WTC11 (cell line): ENCODE measurements around the gene MRPS15. TPM values are rescaled to one million over a fixed set of nuclear protein-coding genes. Genes with fewer than 3 reads are reported as not detected.

ENCODE experiments used
- ATAC-seq: fragments of 200-7000 bp; cut with Tn5 transposase; 2 replicates; pipeline ENCODE4 v1.10.0; 2021; ENCODE audit warnings: mild to moderate bottlenecking, moderate library complexity
- CTCF ChIA-PET: fragments of 300-600 bp; sonication (Branson Sonifier 250); formaldehyde crosslinking; loops from one replicate; lab custom pipeline; 2021; ENCODE audit warnings: antibody characterized with exemption; lab: Charles Lee
- POLR2A ChIA-PET: fragments of 350-600 bp; sonication (Branson Sonifier 250); formaldehyde crosslinking; loops from one replicate; lab custom pipeline; 2021; ENCODE audit warnings: antibody characterized with exemption; lab: Charles Lee
- DNase-seq: peaks from one replicate; pipeline ENCODE4 v3.0.0; 2021; ENCODE audit warnings: low spot score
- H3K27ac Mint-ChIP-seq: 2 replicates; pipeline ENCODE4 v1.8.0; 2021; ENCODE audit warnings: mixed read lengths
- H3K27me3 Mint-ChIP-seq: 2 replicates; pipeline ENCODE4 v1.8.0; 2021; ENCODE audit warnings: low read depth, mild to moderate bottlenecking, moderate library complexity, mixed read lengths
- H3K36me3 Mint-ChIP-seq: 2 replicates; pipeline ENCODE4 v1.8.0; 2021; ENCODE audit warnings: mixed read lengths
- H3K4me1 Mint-ChIP-seq: 2 replicates; pipeline ENCODE4 v1.8.0; 2022; ENCODE audit warnings: mixed read lengths
- H3K4me3 Mint-ChIP-seq: 2 replicates; pipeline ENCODE4 v1.8.0; 2021; ENCODE audit warnings: mild to moderate bottlenecking, moderate library complexity, mixed read lengths
- H3K9me3 Mint-ChIP-seq: 2 replicates; pipeline ENCODE4 v1.8.0; 2021; ENCODE audit warnings: mixed read lengths
- CREM ChIP-seq: sonication (generic); formaldehyde crosslinking; IDR thresholded peaks from 2 replicates; pipeline ENCODE4 v1.8.1; 2022; ENCODE audit warnings: mild to moderate bottlenecking, missing genetic modification reagents, moderate library complexity
- ELF4 ChIP-seq: sonication (generic); formaldehyde crosslinking; IDR thresholded peaks from 2 replicates; pipeline ENCODE4 v1.8.1; 2022; ENCODE audit warnings: low read depth, mild to moderate bottlenecking, moderate library complexity, missing genetic modification reagents
- EMX1 ChIP-seq: fragments of 250-450 bp; sonication (Bioruptor Pico); IDR thresholded peaks from 2 replicates; pipeline ENCODE4 v1.8.0; 2021; ENCODE audit warnings: mild to moderate bottlenecking
- GRHL2 ChIP-seq: fragments of 250-450 bp; sonication (Bioruptor Pico); IDR thresholded peaks from 2 replicates; pipeline ENCODE4 v1.8.0; 2022; ENCODE audit warnings: mild to moderate bottlenecking, moderate library complexity; ENCODE audit not compliant: insufficient replicate concordance, severe bottlenecking
- MXD4 ChIP-seq: fragments of 250-450 bp; sonication (Bioruptor Pico); IDR thresholded peaks from 2 replicates; pipeline ENCODE4 v1.8.0; 2021; ENCODE audit warnings: mild to moderate bottlenecking, moderate library complexity, borderline replicate concordance
- NFATC4 ChIP-seq: fragments of 250-450 bp; sonication (Bioruptor Pico); IDR thresholded peaks from 2 replicates; pipeline ENCODE4 v1.9.0; 2021; ENCODE audit warnings: mild to moderate bottlenecking
- NR3C1 ChIP-seq: sonication (generic); formaldehyde crosslinking; conservative IDR thresholded peaks from 2 replicates; pipeline ENCODE4 v1.8.1; 2023; ENCODE audit warnings: low read depth, mild to moderate bottlenecking, missing genetic modification reagents
- TP53 ChIP-seq: sonication (generic); formaldehyde crosslinking; IDR thresholded peaks from 2 replicates; pipeline ENCODE4 v1.8.1; 2023; ENCODE audit warnings: mild to moderate bottlenecking, missing genetic modification reagents
- ZNF138 ChIP-seq: sonication (generic); formaldehyde crosslinking; conservative IDR thresholded peaks from 2 replicates; pipeline ENCODE4 v1.8.1; 2022; ENCODE audit warnings: mild to moderate bottlenecking, moderate library complexity, missing genetic modification reagents
- ZNF232 ChIP-seq: sonication (generic); formaldehyde crosslinking; IDR thresholded peaks from 2 replicates; pipeline ENCODE4 v1.8.0; 2022; ENCODE audit warnings: mild to moderate bottlenecking, missing genetic modification reagents
- ZNF396 ChIP-seq: fragments of 250-450 bp; sonication (Bioruptor Pico); IDR thresholded peaks from 2 replicates; pipeline ENCODE4 v1.8.0; 2021; ENCODE audit warnings: mild to moderate bottlenecking, moderate library complexity, borderline replicate concordance
- ZNF671 ChIP-seq: fragments of 250-450 bp; sonication (Bioruptor Pico); IDR thresholded peaks from 2 replicates; pipeline ENCODE4 v1.8.0; 2021; ENCODE audit warnings: mild to moderate bottlenecking
- total RNA-seq: library from RNA; stranded (reverse); gene quantifications from 3 replicates; pipeline ENCODE4 v1.2.3, GENCODE V29; 2021
- TF ChIP-seq, protein P1 (sequence below): sonication (generic); formaldehyde crosslinking; IDR thresholded peaks from 2 replicates; pipeline ENCODE4 v1.8.0; 2023; ENCODE audit warnings: missing genetic modification reagents, mild to moderate bottlenecking, borderline replicate concordance
- TF ChIP-seq, protein P2 (sequence below): sonication (generic); formaldehyde crosslinking; IDR thresholded peaks from 2 replicates; pipeline ENCODE4 v1.8.1; 2023; ENCODE audit warnings: mild to moderate bottlenecking, missing genetic modification reagents, moderate library complexity
- TF ChIP-seq, protein P3 (sequence below): sonication (generic); formaldehyde crosslinking; IDR thresholded peaks from 2 replicates; pipeline ENCODE4 v1.8.1; 2022; ENCODE audit warnings: mild to moderate bottlenecking, moderate library complexity, missing genetic modification reagents
- TF ChIP-seq, protein P4 (sequence below): sonication (generic); formaldehyde crosslinking; IDR thresholded peaks from 2 replicates; pipeline ENCODE4 v1.8.1; 2022; ENCODE audit warnings: missing genetic modification reagents, borderline replicate concordance
- TF ChIP-seq, protein P5 (sequence below): sonication (generic); formaldehyde crosslinking; IDR thresholded peaks from 2 replicates; pipeline ENCODE4 v1.8.0; 2022; ENCODE audit warnings: mild to moderate bottlenecking, missing genetic modification reagents
- TF ChIP-seq, protein P6 (sequence below): fragments of 250-450 bp; sonication (Bioruptor Pico); IDR thresholded peaks from 2 replicates; pipeline ENCODE4 v1.9.0; 2021; ENCODE audit warnings: moderate library complexity, mild to moderate bottlenecking, inconsistent platforms, borderline replicate concordance
- TF ChIP-seq, protein P7 (sequence below): sonication (generic); formaldehyde crosslinking; IDR thresholded peaks from 2 replicates; pipeline ENCODE4 v1.8.1; 2022; ENCODE audit warnings: low read depth, missing genetic modification reagents, borderline replicate concordance

Gene MRPS15
- total RNA-seq, 1 experiment from 2014 or later, result 113 TPM

DNA sequence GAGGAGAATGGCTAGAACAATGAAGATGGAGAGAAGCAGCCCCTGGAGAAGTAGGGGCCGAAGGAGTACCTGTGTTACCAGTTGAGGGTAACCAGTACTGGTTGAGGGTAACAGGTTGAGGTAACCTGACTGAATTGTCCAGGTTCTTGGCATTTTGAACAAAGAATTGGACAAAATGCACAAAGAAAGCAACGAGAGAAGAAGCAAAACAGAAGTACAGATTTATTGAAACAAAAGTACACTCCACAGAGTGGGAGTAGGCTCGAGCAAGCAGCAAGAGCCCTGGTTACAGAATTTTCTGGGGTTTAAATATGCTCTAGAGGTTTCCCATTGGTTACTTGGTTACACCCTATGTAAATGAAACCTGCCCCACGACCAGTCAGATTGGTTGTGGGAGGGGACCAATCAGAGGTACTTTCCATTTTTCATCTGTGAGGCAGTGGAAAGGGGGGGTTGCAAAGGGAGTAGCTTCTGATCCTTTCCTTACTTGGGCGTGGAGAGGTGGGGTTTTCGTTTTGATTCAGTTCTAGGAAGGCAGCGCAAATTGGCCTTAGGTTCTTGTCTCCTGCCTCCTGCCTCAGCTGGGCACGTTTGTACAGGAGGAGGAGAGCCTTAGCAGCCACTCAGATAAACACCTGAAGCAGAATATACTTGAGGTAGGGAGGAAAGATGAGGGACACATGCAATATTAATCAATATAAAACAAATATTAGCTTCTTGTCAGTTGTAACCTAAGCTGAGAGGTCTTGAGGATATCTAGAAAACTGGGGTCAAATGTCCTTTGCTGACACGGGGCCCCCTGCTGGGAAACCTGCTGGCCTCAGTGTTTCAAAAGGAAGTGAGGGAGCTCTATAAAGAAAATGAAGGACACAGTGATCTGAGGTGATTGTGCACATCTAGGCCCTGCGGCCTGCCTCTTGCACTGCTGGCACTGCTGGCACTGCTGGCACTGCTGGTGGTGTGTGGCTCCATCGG, 52.2 kb downstream of the MRPS15 start (continued):
- TF ChIP-seq, protein P1, sequence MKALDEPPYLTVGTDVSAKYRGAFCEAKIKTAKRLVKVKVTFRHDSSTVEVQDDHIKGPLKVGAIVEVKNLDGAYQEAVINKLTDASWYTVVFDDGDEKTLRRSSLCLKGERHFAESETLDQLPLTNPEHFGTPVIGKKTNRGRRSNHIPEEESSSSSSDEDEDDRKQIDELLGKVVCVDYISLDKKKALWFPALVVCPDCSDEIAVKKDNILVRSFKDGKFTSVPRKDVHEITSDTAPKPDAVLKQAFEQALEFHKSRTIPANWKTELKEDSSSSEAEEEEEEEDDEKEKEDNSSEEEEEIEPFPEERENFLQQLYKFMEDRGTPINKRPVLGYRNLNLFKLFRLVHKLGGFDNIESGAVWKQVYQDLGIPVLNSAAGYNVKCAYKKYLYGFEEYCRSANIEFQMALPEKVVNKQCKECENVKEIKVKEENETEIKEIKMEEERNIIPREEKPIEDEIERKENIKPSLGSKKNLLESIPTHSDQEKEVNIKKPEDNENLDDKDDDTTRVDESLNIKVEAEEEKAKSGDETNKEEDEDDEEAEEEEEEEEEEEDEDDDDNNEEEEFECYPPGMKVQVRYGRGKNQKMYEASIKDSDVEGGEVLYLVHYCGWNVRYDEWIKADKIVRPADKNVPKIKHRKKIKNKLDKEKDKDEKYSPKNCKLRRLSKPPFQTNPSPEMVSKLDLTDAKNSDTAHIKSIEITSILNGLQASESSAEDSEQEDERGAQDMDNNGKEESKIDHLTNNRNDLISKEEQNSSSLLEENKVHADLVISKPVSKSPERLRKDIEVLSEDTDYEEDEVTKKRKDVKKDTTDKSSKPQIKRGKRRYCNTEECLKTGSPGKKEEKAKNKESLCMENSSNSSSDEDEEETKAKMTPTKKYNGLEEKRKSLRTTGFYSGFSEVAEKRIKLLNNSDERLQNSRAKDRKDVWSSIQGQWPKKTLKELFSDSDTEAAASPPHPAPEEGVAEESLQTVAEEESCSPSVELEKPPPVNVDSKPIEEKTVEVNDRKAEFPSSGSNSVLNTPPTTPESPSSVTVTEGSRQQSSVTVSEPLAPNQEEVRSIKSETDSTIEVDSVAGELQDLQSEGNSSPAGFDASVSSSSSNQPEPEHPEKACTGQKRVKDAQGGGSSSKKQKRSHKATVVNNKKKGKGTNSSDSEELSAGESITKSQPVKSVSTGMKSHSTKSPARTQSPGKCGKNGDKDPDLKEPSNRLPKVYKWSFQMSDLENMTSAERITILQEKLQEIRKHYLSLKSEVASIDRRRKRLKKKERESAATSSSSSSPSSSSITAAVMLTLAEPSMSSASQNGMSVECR, result no peak
- TF ChIP-seq CREM, result no peak
- TF ChIP-seq NR3C1, result no peak
- TF ChIP-seq, protein P2, sequence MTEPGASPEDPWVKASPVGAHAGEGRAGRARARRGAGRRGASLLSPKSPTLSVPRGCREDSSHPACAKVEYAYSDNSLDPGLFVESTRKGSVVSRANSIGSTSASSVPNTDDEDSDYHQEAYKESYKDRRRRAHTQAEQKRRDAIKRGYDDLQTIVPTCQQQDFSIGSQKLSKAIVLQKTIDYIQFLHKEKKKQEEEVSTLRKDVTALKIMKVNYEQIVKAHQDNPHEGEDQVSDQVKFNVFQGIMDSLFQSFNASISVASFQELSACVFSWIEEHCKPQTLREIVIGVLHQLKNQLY (CRISPR knock-in tag), result no peak
- TF ChIP-seq NFATC4 (CRISPR knock-in tag), result no peak
- TF ChIP-seq, all 79 proteins: peak for 0

DNA sequence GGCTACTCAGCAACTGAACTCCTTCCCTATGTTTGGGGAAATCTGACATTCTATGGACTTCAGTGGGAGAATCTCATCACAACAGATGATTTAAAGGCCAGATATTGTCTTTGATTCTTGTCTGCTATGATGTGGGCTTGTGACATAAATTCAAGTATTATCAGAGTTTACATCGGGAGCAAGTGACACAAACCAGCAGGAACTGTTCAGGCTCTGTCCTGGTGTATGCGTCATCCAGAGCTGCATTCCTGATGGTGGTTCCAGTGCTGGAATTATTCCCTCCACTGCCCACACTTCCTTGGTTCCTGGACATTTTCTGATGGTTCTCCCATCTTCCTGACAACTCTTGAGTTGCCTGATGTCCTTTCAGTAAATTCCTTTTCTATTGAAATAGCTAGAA, 55.7 kb downstream of the MRPS15 start:
- no peak for ATAC-seq
- no peak overlapping the region for H3K27ac Mint-ChIP-seq
- H3K4me1 Mint-ChIP-seq, result peaks cover 8% of the 10 kb centered on the region
- TF ChIP-seq ZNF232 (CRISPR knock-in tag) (no peak), ZNF138 (no peak)
- H3K4me3 Mint-ChIP-seq, result no peak overlapping the region
- ChIA-PET CTCF (interaction anchor here (0.6 kb wide), 1 partner anchor 40 kb away, joined by 3 read pairs; no protein-coding TSS in a partner anchor), POLR2A (interaction anchor here (0.6 kb wide), 1 partner anchor 56 kb away, joined by 3 read pairs; the partner anchor contains the start of gene MRPS15)
- DNase-seq, result no peak
- peaks cover 20% of the 10 kb centered on the region for H3K36me3 Mint-ChIP-seq
- H3K27me3 Mint-ChIP-seq, result no peaks in the 10 kb centered on the region
- peaks cover 7% of the 10 kb centered on the region for H3K9me3 Mint-ChIP-seq

DNA sequence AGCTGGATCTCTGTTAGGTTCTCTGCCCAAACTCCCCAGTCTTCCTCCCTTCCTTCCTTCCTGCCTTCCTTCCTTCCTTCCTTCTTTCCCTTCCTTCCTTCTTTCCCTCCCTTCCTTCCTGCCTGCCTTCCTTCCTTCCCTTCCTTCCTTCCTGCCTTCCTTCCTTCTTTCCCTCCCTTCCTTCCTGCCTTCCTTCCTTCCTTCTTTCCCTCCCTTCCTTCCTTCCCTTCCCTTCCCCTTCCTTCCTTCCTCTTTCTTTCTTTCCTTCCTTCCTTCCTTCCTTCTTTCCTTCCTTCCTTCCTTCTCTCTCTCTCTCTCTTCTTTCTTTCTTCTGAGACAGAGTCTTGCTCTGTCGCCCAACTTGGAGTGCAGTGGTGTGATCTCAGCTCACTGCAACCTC, 57.7 kb downstream of the MRPS15 start:
- no peak overlapping the region for H3K4me3 Mint-ChIP-seq
- H3K9me3 Mint-ChIP-seq, result peaks cover 5% of the 10 kb centered on the region
- H3K4me1 Mint-ChIP-seq, result peaks cover 4% of the 10 kb centered on the region; the same call in 1 of the 2 replicates
- POLR2A ChIA-PET, result interaction anchor here (1.0 kb wide), 1 partner anchor 20 kb away, joined by 5 read pairs; no protein-coding TSS in a partner anchor
- no peaks in the 10 kb centered on the region for H3K27me3 Mint-ChIP-seq
- no peak for ATAC-seq
- H3K27ac Mint-ChIP-seq, result peak overlapping the region; percentile 41; the same call in 1 of the 2 replicates
- H3K36me3 Mint-ChIP-seq, result peaks cover 17% of the 10 kb centered on the region
- CTCF ChIA-PET, result no interaction called here
- no peak for DNase-seq
- TF ChIP-seq ZNF671 (CRISPR knock-in tag) (no peak), ZNF396 (CRISPR knock-in tag) (no peak), TP53 (CRISPR knock-in tag) (no peak), EMX1 (no peak), MXD4 (CRISPR knock-in tag) (no peak), ELF4 (CRISPR knock-in tag) (no peak), GRHL2 (CRISPR knock-in tag) (no peak)
- TF ChIP-seq, protein P3, sequence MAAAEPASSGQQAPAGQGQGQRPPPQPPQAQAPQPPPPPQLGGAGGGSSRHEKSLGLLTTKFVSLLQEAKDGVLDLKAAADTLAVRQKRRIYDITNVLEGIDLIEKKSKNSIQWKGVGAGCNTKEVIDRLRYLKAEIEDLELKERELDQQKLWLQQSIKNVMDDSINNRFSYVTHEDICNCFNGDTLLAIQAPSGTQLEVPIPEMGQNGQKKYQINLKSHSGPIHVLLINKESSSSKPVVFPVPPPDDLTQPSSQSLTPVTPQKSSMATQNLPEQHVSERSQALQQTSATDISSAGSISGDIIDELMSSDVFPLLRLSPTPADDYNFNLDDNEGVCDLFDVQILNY (CRISPR knock-in tag), result no peak
- TF ChIP-seq, protein P4, sequence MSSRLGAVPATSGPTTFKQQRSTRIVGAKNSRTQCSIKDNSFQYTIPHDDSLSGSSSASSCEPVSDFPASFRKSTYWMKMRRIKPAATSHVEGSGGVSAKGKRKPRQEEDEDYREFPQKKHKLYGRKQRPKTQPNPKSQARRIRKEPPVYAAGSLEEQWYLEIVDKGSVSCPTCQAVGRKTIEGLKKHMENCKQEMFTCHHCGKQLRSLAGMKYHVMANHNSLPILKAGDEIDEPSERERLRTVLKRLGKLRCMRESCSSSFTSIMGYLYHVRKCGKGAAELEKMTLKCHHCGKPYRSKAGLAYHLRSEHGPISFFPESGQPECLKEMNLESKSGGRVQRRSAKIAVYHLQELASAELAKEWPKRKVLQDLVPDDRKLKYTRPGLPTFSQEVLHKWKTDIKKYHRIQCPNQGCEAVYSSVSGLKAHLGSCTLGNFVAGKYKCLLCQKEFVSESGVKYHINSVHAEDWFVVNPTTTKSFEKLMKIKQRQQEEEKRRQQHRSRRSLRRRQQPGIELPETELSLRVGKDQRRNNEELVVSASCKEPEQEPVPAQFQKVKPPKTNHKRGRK, result no peak
- TF ChIP-seq, protein P5, sequence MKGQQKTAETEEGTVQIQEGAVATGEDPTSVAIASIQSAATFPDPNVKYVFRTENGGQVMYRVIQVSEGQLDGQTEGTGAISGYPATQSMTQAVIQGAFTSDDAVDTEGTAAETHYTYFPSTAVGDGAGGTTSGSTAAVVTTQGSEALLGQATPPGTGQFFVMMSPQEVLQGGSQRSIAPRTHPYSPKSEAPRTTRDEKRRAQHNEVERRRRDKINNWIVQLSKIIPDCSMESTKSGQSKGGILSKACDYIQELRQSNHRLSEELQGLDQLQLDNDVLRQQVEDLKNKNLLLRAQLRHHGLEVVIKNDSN (CRISPR knock-in tag), result no peak
- TF ChIP-seq, protein P6, sequence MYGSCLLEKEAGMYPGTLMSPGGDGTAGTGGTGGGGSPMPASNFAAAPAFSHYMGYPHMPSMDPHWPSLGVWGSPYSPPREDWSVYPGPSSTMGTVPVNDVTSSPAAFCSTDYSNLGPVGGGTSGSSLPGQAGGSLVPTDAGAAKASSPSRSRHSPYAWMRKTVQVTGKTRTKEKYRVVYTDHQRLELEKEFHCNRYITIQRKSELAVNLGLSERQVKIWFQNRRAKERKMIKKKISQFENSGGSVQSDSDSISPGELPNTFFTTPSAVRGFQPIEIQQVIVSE (CRISPR knock-in tag), result no peak
- TF ChIP-seq, protein P7, sequence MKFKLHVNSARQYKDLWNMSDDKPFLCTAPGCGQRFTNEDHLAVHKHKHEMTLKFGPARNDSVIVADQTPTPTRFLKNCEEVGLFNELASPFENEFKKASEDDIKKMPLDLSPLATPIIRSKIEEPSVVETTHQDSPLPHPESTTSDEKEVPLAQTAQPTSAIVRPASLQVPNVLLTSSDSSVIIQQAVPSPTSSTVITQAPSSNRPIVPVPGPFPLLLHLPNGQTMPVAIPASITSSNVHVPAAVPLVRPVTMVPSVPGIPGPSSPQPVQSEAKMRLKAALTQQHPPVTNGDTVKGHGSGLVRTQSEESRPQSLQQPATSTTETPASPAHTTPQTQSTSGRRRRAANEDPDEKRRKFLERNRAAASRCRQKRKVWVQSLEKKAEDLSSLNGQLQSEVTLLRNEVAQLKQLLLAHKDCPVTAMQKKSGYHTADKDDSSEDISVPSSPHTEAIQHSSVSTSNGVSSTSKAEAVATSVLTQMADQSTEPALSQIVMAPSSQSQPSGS (CRISPR knock-in tag), result no peak
